ENCODE results near the gene RASAL2.

The RASAL2 gene

GRCh38 chr1:178126741-178127185 is 32.9 kb downstream of the RASAL2 start:
- Histone ChIP-seq H3K9me3 (ENCODE audit: low read depth, low read length) (no peaks in the 10 kb centered on the region), H3K9ac (ENCODE audit: insufficient read length) (no peak overlapping the region), H3K36me3 (ENCODE audit: insufficient read depth, low read length) (no peaks in the 10 kb centered on the region), H3K4me3 (no peak overlapping the region), H3K27ac (no peak overlapping the region)
- TF ChIP-seq FOXP2 (optimal IDR thresholded peaks at IDR 0.05; ENCODE audit: control extremely low read depth, extremely low read length, insufficient read depth): no peak
- DNase-seq (ENCODE audit: low read depth, low spot score): no peak

GRCh38 chr1:178127482-178128191 is 33.7 kb downstream of the RASAL2 start:
- no peak for DNase-seq (ENCODE audit: low read depth, low spot score)

GRCh38 chr1:178133239-178133989 is 39.5 kb downstream of the RASAL2 start:
- H3K9me3 ChIP-seq (ENCODE audit: low read depth, low read length): no peaks in the 10 kb centered on the region
- H3K4me3 ChIP-seq: no peak overlapping the region
- TF ChIP-seq FOXP2 (optimal IDR thresholded peaks at IDR 0.05; ENCODE audit: control extremely low read depth, extremely low read length, insufficient read depth) (no peak), POLR2AphosphoS5 (IDR thresholded peaks at IDR 0.05; ENCODE audit: borderline replicate concordance, low read depth, low read length) (no peak), EZH2 (IDR thresholded peaks at IDR 0.05) (no peak)
- H3K27ac ChIP-seq: no peak overlapping the region
- no peak for DNase-seq (ENCODE audit: low read depth, low spot score)
- H3K36me3 ChIP-seq (ENCODE audit: insufficient read depth, low read length): no peaks in the 10 kb centered on the region
- no peak overlapping the region for H3K9ac ChIP-seq (ENCODE audit: insufficient read length)

More at GRCh38 chr1:178127482-178128191, 33.7 kb downstream of the RASAL2 start:
- Histone ChIP-seq H3K27ac (no peak overlapping the region), H3K9me3 (ENCODE audit: low read depth, low read length) (no peaks in the 10 kb centered on the region), H3K9ac (ENCODE audit: insufficient read length) (no peak overlapping the region), H3K36me3 (ENCODE audit: insufficient read depth, low read length) (no peaks in the 10 kb centered on the region), H3K4me3 (no peak overlapping the region)
- TF ChIP-seq FOXP2 (optimal IDR thresholded peaks at IDR 0.05; ENCODE audit: control extremely low read depth, extremely low read length, insufficient read depth): no peak
- no peak for TF ChIP-seq EZH2 (IDR thresholded peaks at IDR 0.05)
- TF ChIP-seq POLR2AphosphoS5 (IDR thresholded peaks at IDR 0.05; ENCODE audit: borderline replicate concordance, low read depth, low read length): no peak

- H3K27ac ChIP-seq: no peak overlapping the region
- no peaks in the 10 kb centered on the region for H3K36me3 ChIP-seq (ENCODE audit: insufficient read depth, low read length)
- no peak overlapping the region for H3K4me3 ChIP-seq
- H3K9ac ChIP-seq (ENCODE audit: insufficient read length): no peak overlapping the region
- no peaks in the 10 kb centered on the region for H3K9me3 ChIP-seq (ENCODE audit: low read depth, low read length)
- no peak for DNase-seq (ENCODE audit: low read depth, low spot score)
- TF ChIP-seq POLR2AphosphoS5 (IDR thresholded peaks at IDR 0.05; ENCODE audit: borderline replicate concordance, low read depth, low read length): no peak
- no peak for TF ChIP-seq EZH2 (IDR thresholded peaks at IDR 0.05)
- no peak for TF ChIP-seq FOXP2 (optimal IDR thresholded peaks at IDR 0.05; ENCODE audit: control extremely low read depth, extremely low read length, insufficient read depth)
Measured at GRCh38 chr1:178134061-178134460, 40.2 kb downstream of the RASAL2 start.

- DNase-seq (ENCODE audit: low read depth, low spot score): no peak
- no peaks in the 10 kb centered on the region for H3K36me3 ChIP-seq (ENCODE audit: insufficient read depth, low read length)
- no peaks in the 10 kb centered on the region for H3K9me3 ChIP-seq (ENCODE audit: low read depth, low read length)
- no peak overlapping the region for H3K4me3 ChIP-seq
- no peak overlapping the region for H3K9ac ChIP-seq (ENCODE audit: insufficient read length)
- H3K27ac ChIP-seq: no peak overlapping the region
- TF ChIP-seq FOXP2 (optimal IDR thresholded peaks at IDR 0.05; ENCODE audit: control extremely low read depth, extremely low read length, insufficient read depth) (no peak), POLR2AphosphoS5 (IDR thresholded peaks at IDR 0.05; ENCODE audit: borderline replicate concordance, low read depth, low read length) (no peak), EZH2 (IDR thresholded peaks at IDR 0.05) (no peak)
Measured at GRCh38 chr1:178137238-178137637, 43.3 kb downstream of the RASAL2 start.

GRCh38 chr1:178142806-178143205 is 48.9 kb downstream of the RASAL2 start:
- no peak overlapping the region for H3K27ac ChIP-seq
- no peaks in the 10 kb centered on the region for H3K36me3 ChIP-seq (ENCODE audit: insufficient read depth, low read length)
- H3K9ac ChIP-seq (ENCODE audit: insufficient read length): no peak overlapping the region
- DNase-seq (ENCODE audit: low read depth, low spot score): no peak
- H3K4me3 ChIP-seq: no peak overlapping the region
- no peak for TF ChIP-seq FOXP2 (optimal IDR thresholded peaks at IDR 0.05; ENCODE audit: control extremely low read depth, extremely low read length, insufficient read depth)
- TF ChIP-seq POLR2AphosphoS5 (IDR thresholded peaks at IDR 0.05; ENCODE audit: borderline replicate concordance, low read depth, low read length): no peak
- no peak for TF ChIP-seq EZH2 (IDR thresholded peaks at IDR 0.05)
- no peaks in the 10 kb centered on the region for H3K9me3 ChIP-seq (ENCODE audit: low read depth, low read length)

GRCh38 chr1:178143730-178144690 is 50.1 kb downstream of the RASAL2 start:
- DNase-seq (ENCODE audit: low read depth, low spot score): no peak
- no peaks in the 10 kb centered on the region for H3K9me3 ChIP-seq (ENCODE audit: low read depth, low read length)
- no peaks in the 10 kb centered on the region for H3K36me3 ChIP-seq (ENCODE audit: insufficient read depth, low read length)
- TF ChIP-seq POLR2AphosphoS5 (IDR thresholded peaks at IDR 0.05; ENCODE audit: borderline replicate concordance, low read depth, low read length) (no peak), FOXP2 (optimal IDR thresholded peaks at IDR 0.05; ENCODE audit: control extremely low read depth, extremely low read length, insufficient read depth) (no peak), EZH2 (IDR thresholded peaks at IDR 0.05) (no peak)
- no peak overlapping the region for H3K27ac ChIP-seq
- H3K4me3 ChIP-seq: no peak overlapping the region
- H3K9ac ChIP-seq (ENCODE audit: insufficient read length): no peak overlapping the region

GRCh38 chr1:178145605-178146004 is 51.7 kb downstream of the RASAL2 start:
- no peak for TF ChIP-seq FOXP2 (optimal IDR thresholded peaks at IDR 0.05; ENCODE audit: control extremely low read depth, extremely low read length, insufficient read depth)
- no peak for TF ChIP-seq EZH2 (IDR thresholded peaks at IDR 0.05)
- TF ChIP-seq POLR2AphosphoS5 (IDR thresholded peaks at IDR 0.05; ENCODE audit: borderline replicate concordance, low read depth, low read length): no peak
- Histone ChIP-seq H3K4me3 (no peak overlapping the region), H3K9me3 (ENCODE audit: low read depth, low read length) (no peaks in the 10 kb centered on the region), H3K36me3 (ENCODE audit: insufficient read depth, low read length) (no peaks in the 10 kb centered on the region), H3K9ac (ENCODE audit: insufficient read length) (no peak overlapping the region), H3K27ac (no peak overlapping the region)
- DNase-seq (ENCODE audit: low read depth, low spot score): no peak
